Astrocyte of the cerebellum (primary cell): ENCODE data around the gene ATAD1.
A peak's percentile ranks its signal among the peaks of the same experiment; 100 is the strongest.
"Not testable (repeated sequence)": the region's sequence is repeated elsewhere in the genome, so short reads cannot be mapped to it uniquely, and the experiment has no call there.

Source experiments
- DNase-seq: peaks from one replicate; pipeline ENCODE4 v3.0.0-alpha.2; 2011; ENCODE audit warnings: low read depth
- H3K4me3 ChIP-seq: 2 replicates; pipeline ENCODE4 v1.5.1; 2011; ENCODE audit warnings: mild to moderate bottlenecking, low read depth, low read length, moderate library complexity
- in situ Hi-C: cut with HindIII; loops from 2 replicates; pipeline ENCODE4 v1.10.0; 2017; ENCODE audit warnings: low sequenced_read_pairs
- TF ChIP-seq, protein P1 (sequence below): IDR thresholded peaks from 2 replicates; pipeline ENCODE4 v1.5.1; 2012; ENCODE audit warnings: low read length, low read depth, moderate library complexity, mild to moderate bottlenecking; ENCODE audit errors: missing control alignments

Gene ATAD1

DNA sequence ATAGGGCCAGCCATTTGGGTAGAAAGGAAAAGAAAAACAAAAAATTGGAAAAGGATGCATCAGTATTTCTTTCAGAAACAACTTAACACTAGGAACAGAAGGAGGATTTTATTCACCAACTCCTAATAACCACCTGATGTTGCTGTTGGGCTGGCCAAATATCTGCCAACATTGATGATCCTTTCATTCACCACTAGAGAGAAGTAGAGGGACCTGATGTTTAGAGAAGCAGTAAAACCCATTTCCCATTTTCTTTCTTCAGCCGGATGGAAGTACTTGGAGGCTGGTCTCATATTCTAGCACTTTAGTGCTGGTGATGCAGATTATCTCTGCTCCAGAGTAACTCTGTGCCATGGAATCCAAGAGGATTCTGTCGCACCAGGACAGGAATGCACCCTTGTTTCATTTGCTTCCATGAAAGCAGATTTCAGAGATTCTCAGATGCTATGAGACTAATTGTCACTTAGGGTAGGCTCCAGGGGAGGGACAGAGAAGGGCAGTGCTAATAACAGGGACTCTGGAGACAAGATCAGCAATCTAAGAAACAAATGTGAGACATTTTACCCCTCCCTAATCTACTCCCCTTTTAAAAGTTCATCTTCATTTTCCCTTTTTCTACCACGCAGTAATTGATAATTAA, 42.2 kb upstream of the ATAD1 start:
- no peak overlapping the region for H3K4me3 ChIP-seq
- TF ChIP-seq, protein P1, sequence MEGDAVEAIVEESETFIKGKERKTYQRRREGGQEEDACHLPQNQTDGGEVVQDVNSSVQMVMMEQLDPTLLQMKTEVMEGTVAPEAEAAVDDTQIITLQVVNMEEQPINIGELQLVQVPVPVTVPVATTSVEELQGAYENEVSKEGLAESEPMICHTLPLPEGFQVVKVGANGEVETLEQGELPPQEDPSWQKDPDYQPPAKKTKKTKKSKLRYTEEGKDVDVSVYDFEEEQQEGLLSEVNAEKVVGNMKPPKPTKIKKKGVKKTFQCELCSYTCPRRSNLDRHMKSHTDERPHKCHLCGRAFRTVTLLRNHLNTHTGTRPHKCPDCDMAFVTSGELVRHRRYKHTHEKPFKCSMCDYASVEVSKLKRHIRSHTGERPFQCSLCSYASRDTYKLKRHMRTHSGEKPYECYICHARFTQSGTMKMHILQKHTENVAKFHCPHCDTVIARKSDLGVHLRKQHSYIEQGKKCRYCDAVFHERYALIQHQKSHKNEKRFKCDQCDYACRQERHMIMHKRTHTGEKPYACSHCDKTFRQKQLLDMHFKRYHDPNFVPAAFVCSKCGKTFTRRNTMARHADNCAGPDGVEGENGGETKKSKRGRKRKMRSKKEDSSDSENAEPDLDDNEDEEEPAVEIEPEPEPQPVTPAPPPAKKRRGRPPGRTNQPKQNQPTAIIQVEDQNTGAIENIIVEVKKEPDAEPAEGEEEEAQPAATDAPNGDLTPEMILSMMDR, result peak; percentile 47
- DNase-seq, result peak; percentile 44
- in situ Hi-C loops, result loop anchor here (25.0 kb wide), 2 partner anchors 377 to 552 kb away; no protein-coding TSS in a partner anchor

DNA sequence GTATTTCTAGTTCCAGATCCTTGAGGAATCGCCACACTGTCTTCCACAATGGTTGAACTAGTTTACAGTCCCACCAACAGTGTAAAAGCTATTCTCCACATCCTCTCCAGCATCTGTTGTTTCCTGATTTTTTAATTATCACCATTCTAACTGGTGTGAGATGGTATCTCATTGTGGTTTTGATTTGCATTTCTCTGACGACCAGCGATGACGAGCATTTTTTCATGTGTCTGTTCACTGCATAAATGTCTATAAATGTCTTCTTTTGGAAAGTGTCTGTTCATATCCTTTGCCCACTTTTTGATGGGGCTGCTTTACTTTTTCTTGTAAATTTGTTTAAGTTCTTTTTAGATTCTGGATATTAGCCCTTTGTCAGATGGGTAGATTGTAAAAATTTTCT, 37.6 kb upstream of the ATAD1 start:
- in situ Hi-C loops, result loop anchor here (25.0 kb wide), 2 partner anchors 382 to 557 kb away; no protein-coding TSS in a partner anchor
- DNase-seq, H3K4me3 ChIP-seq: not testable (repeated sequence)

DNA sequence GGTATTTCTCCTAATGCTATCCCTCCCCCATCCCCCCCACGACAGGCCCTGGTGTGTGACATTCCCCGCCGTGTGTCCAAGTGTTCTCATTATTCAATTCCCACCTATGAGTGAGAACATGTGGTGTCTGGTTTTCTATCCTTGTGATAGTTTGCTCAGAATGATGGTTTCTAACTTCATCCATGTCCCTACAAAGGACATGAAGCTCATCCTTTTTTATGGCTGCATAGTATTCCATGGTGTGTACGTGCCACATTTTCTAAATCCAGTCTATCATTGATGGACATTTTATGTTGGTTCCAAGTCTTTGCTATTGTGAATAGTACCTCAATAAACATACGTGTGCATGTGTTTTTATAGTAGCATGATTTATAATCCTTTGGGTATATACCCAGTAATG, 37.2 kb upstream of the ATAD1 start:
- H3K4me3 ChIP-seq, DNase-seq: not testable (repeated sequence)
- in situ Hi-C loops, result loop anchor here (25.0 kb wide), 2 partner anchors 382 to 557 kb away; no protein-coding TSS in a partner anchor

DNA sequence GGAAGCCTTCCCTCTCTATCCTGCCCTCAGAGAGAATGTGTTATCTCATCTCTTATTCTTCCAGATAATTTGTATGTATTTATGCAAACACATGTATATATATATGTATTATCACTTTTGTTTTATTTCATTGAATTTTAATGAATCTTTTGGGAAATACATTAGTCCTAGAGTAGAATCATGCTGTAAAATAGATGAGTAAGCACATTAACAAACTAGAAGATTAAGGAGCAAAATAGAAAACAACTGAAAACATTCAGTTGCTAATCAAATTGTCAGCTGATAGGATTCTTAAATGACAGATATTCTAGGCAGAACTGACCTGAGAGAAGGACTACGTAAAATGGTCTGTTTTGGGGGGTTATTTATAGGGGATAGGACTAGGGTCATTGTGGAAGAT, 34.1 kb upstream of the ATAD1 start:
- TF ChIP-seq, protein P1, result no peak
- in situ Hi-C loops, result loop anchor here (25.0 kb wide), 2 partner anchors 385 to 560 kb away; no protein-coding TSS in a partner anchor
- DNase-seq, result no peak

DNA sequence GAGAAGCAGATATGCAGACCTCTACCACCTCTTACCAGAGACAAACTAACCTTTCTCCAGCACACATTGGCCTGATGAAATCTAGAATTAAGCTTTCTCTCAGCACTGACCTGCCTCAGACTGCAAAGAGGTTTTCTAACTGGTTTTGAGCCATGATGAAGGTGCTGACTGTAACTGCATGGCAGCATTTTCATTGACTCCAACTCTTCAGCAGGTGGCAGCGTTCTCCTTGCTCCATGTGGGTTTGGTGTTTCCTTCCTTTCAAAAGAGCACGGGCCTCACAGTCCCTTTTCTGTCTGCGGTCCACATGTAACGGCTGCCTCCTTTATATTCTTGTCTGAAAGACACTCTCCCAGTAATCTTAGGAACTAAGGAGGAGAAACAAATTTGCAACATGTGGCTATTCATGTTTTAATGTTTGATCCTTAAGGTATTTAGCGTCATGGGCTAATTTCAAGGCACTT, 32.7 kb upstream of the ATAD1 start:
- no peak overlapping the region for H3K4me3 ChIP-seq
- in situ Hi-C loops, result loop anchor here (25.0 kb wide), 2 partner anchors 387 to 562 kb away; no protein-coding TSS in a partner anchor
- DNase-seq, result peak; percentile 48
- TF ChIP-seq, protein P1, result peak; percentile 78

More for the DNA sequence above, 34.1 kb upstream of the ATAD1 start:
- no peak overlapping the region for H3K4me3 ChIP-seq

DNA sequence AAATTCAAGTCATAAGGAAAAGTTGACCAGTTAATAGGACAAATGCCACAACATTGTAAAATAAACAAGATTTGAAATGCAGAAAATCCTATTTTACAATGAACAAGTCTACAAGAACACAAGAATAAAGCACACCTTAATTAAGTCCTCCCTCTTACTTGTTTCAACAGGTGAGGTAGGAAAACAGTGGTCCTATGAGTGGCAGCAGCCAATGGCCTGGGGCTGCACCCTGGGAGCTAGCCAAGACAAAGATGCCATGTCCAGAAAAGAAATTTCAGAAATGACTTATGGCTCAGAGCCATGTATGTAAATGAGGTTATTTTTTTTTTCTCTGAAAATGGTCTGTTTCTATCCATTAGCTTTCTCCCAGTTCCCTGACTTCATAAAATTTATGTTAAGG, 31.0 kb upstream of the ATAD1 start:
- in situ Hi-C loops, result no loop called here
- DNase-seq, result no peak
- TF ChIP-seq, protein P1, result no peak
- no peak overlapping the region for H3K4me3 ChIP-seq

DNA sequence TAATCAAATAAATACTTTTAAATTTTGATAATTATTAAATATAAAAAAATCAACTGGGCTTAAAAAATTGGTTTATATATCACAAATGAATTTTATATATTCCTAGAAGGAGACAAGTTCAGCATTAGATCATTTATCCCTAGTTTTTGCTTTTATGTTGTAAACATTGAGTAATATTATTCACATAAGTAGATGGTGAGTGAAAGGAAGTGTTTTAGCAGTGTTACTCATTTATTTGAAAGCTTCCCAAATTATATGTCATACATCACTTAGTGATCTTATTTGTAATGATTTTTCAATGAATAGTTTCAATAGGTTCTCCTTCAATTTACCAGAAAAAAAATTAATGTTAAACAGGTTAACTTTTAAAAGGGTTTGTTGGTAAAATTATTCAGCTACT, 29.5 kb upstream of the ATAD1 start:
- DNase-seq, result no peak
- H3K4me3 ChIP-seq, result no peak overlapping the region
- TF ChIP-seq, protein P1, result no peak
- in situ Hi-C loops, result no loop called here

DNA sequence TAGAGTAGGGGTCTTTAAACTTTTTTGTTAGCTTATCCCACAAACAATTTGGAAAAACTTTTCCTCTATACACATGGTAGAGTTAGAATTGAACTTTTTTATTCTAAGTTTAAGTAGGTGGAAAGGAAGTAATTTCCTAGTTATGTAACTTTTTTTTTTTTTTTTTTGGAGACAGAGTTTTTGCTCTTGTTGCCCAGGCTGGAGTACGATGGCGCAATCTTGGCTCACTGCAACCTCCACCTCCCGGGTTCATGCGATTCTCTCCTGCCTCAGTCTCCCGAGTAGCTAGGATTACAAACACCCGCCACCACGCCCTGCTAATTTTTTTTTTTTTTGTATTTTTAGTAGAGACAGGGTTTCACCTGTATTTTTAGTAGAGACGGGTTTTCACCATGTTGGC, 28.7 kb upstream of the ATAD1 start:
- H3K4me3 ChIP-seq, result not testable (repeated sequence)

More for the DNA sequence above, 28.7 kb upstream of the ATAD1 start:
- DNase-seq, in situ Hi-C loops: not testable (repeated sequence)
